IPS-20b (cell line): ENCODE results near the gene ENOPH1.
"Not testable (repeated sequence)": the region's sequence is repeated elsewhere in the genome, so short reads cannot be mapped to it uniquely, and the experiment has no call there.

ENCODE experiments used
- H3K27ac ChIP-seq: one replicate; pipeline ENCODE4 v1.5.1; 2013; ENCODE audit warnings: low read length
- H3K27me3 ChIP-seq: 2 replicates; pipeline ENCODE4 v1.6.1; 2013; ENCODE audit warnings: mild to moderate bottlenecking, low read length, inconsistent platforms; ENCODE audit not compliant: insufficient read depth
- H3K36me3 ChIP-seq: 2 replicates; pipeline ENCODE4 v1.6.1; 2013; ENCODE audit warnings: low read depth, mild to moderate bottlenecking, inconsistent platforms, low read length, moderate library complexity; ENCODE audit not compliant: insufficient read depth
- H3K4me1 ChIP-seq: 2 replicates; pipeline ENCODE4 v1.6.1; 2013; ENCODE audit warnings: mild to moderate bottlenecking, control low read depth, inconsistent platforms, low read length, moderate library complexity; ENCODE audit not compliant: insufficient read depth
- H3K4me3 ChIP-seq: 2 replicates; pipeline ENCODE4 v1.5.1; 2013; ENCODE audit warnings: mild to moderate bottlenecking, low read length, inconsistent platforms
- H3K9ac ChIP-seq: 2 replicates; pipeline ENCODE4 v1.6.1; 2013; ENCODE audit warnings: low read depth, mild to moderate bottlenecking, inconsistent platforms, low read length, moderate library complexity
- H3K9me3 ChIP-seq: 2 replicates; pipeline ENCODE4 v1.6.1; 2013; ENCODE audit warnings: mild to moderate bottlenecking, low read depth, low read length, inconsistent platforms; ENCODE audit not compliant: insufficient read depth

Gene ENOPH1

DNA sequence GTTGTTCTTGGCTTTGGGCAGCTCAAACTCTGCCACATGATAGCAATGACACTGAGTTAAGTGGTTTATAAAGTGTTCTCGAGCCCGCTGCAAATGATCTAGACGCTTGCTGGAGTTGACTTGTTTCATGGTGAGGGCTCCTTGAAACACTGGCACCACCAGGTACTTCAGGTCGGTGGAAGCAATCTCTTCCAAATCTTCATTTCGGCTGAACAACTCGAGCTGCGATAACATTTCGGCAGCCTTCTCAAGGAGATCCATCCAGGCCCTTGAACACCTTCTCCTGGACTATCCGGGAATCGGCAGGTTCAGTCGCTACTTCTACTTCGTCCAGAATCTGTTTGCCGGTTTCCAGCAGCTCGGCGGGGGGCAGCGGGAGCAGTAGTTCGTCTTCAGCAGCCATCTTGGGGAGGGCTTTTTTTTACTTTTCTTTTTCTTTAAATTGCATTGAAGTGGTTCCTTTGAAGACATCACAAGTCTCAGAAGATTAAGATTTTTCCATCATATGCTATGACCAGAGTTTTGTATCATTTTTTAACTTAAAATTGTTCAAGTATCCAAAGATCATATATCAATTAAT lies 28.1 kb upstream of the ENOPH1 start:
- Histone ChIP-seq H3K4me3 (no peak overlapping the region), H3K9ac (no peak overlapping the region), H3K36me3 (no peaks in the 10 kb centered on the region), H3K27me3 (no peaks in the 10 kb centered on the region), H3K27ac (no peak overlapping the region), H3K9me3 (no peaks in the 10 kb centered on the region), H3K4me1 (no peaks in the 10 kb centered on the region)

DNA sequence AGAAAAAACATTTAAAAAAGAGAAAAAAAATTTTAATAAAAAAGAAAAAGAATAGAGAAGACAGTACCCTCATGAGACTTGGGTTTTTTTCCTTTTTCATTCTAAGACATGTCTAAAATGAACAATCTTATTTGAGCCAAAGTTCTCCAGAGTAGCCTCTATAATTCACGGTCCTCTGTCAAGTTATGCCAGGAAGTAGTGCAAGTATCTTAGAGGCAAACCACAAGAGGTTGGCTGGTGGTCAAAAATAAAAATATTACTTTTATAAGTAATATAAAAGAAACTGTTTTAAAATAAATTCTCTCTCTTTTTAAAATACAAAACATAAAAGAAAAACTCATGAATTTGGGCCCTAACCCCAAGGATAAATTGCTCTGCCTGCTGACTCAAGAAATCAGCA lies 26.7 kb upstream of the ENOPH1 start:
- H3K4me3 ChIP-seq = no peak overlapping the region
- H3K9ac ChIP-seq = no peak overlapping the region
- no peak overlapping the region for H3K27ac ChIP-seq
- H3K4me1 ChIP-seq = no peaks in the 10 kb centered on the region
- no peaks in the 10 kb centered on the region for H3K36me3 ChIP-seq
- no peaks in the 10 kb centered on the region for H3K9me3 ChIP-seq
- no peaks in the 10 kb centered on the region for H3K27me3 ChIP-seq

DNA sequence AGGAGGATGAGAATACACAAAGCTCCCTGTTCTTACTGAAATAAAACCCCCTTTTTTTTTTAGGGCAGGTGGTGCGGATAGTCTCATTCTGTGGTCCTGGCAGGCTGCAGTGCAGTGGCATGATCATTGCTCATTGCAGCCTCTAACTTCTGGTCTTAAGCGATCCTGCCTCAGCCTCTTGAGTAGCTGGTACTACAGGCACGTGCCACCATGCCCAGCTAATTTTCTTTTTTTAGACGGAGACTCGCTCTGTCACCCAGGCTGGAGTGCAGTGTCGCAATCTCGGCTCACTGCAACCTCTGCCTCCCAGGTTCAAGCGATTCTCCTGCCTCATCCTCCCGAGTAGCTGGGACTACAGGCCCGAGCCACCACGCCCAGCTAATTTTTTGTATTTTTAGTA lies 15.3 kb upstream of the ENOPH1 start:
- not testable (repeated sequence) for H3K36me3 ChIP-seq, H3K9ac ChIP-seq, H3K27ac ChIP-seq, H3K27me3 ChIP-seq, H3K4me3 ChIP-seq, H3K9me3 ChIP-seq, H3K4me1 ChIP-seq

- H3K4me1 ChIP-seq = no peaks in the 10 kb centered on the region; the same call in 1 of the 2 replicates
- H3K9ac ChIP-seq = no peak overlapping the region
- H3K27me3 ChIP-seq = no peaks in the 10 kb centered on the region
- H3K4me3 ChIP-seq = no peak overlapping the region
- no peak overlapping the region for H3K27ac ChIP-seq
- H3K9me3 ChIP-seq = no peaks in the 10 kb centered on the region; the same call in 1 of the 2 replicates
- H3K36me3 ChIP-seq = no peaks in the 10 kb centered on the region
These were observed 14.4 kb upstream of the ENOPH1 start for GRCh38 chr4:82415922-82416365.

DNA sequence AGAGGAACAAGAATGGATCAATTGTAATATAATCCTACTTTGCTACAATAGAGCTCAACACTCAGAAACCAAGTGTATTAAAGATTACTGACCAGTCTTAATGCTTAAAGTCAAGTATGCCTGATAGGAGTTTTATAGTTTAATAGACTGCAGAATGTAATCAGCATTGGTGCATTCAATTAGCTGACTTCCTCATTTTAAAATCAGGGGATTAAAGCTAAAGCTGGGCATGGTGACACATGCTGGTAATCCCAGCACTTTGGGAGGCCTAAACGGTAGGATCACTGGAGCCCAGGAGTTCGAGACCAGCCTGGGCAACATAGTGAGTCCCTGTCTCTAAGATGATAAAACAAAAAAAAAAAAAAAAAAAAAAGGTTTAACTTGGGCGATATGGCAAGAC lies 10.9 kb upstream of the ENOPH1 start:
- H3K9me3 ChIP-seq = no peaks in the 10 kb centered on the region; the same call in 1 of the 2 replicates
- H3K4me1 ChIP-seq = no peaks in the 10 kb centered on the region; the same call in 1 of the 2 replicates
- H3K36me3 ChIP-seq = peaks cover 17% of the 10 kb centered on the region
- no peak overlapping the region for H3K4me3 ChIP-seq
- H3K9ac ChIP-seq = no peak overlapping the region
- H3K27ac ChIP-seq = no peak overlapping the region
- no peaks in the 10 kb centered on the region for H3K27me3 ChIP-seq

DNA sequence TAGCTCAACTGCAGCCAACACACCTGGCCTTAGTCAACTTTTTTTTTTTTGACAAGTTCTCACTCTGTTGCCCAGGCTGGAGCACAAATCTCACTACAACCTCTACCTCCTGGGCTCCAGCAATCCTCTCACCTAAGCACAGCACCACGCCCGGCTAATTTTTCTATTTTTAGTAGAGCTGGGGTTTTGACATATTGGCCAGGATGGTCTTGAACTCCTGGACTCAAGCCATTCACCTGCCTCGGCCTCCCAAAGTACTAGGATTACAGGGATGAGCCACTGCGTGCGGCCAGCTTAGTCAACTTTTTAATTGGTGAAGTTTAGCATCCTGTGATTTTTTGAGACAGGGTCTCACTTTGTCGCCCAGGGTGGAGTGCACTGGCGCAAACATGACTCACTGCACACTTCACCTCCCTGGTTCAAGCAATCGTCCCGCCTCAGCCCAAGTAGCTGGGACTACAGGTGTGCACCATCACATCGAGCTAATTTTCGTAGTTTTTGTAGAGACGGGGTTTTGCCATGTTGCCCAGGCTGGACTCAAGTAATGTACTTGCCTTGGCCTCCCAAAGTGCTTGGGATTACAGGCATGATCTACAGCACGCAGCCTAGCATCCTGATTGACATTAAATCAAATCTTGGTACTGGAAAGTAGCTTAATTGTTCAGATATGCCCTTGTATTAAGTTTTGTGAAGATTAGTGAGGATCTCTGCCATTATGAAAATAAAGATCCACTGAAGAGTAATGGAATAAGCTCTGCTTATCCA lies 8.4 kb upstream of the ENOPH1 start:
- Histone ChIP-seq H3K27me3 (no peaks in the 10 kb centered on the region), H3K4me1 (peaks cover 3% of the 10 kb centered on the region; the same call in 1 of the 2 replicates), H3K9me3 (no peaks in the 10 kb centered on the region), H3K27ac (no peak overlapping the region), H3K36me3 (peaks cover 42% of the 10 kb centered on the region), H3K4me3 (no peak overlapping the region), H3K9ac (no peak overlapping the region)

DNA sequence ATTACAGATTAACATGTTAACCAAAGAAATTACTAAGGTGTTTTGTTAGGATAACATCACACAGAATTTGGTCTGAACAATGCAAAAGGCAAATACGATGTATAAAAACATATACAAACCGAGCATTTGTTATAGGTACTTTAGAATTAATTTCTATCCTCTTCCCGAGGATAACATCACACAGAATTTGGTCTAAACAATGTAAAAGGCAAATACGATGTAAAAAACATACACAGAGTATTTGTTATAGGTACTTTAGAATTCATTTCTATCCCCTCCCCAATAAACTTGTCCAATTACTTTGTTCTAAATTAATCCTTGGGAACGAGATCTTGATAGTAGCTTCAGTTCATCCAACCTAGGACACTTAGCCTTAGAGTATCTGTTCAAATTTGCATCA lies 7.8 kb upstream of the ENOPH1 start:
- Histone ChIP-seq H3K4me1 (peaks cover 3% of the 10 kb centered on the region; the same call in 1 of the 2 replicates), H3K27me3 (no peaks in the 10 kb centered on the region), H3K9ac (no peak overlapping the region), H3K27ac (no peak overlapping the region), H3K9me3 (no peaks in the 10 kb centered on the region), H3K36me3 (peaks cover 48% of the 10 kb centered on the region), H3K4me3 (no peak overlapping the region)

- Histone ChIP-seq H3K9me3 (no peaks in the 10 kb centered on the region), H3K4me3 (no peak overlapping the region), H3K27ac (no peak overlapping the region), H3K9ac (no peak overlapping the region), H3K36me3 (peaks cover 57% of the 10 kb centered on the region), H3K4me1 (peaks cover 3% of the 10 kb centered on the region; the same call in 1 of the 2 replicates), H3K27me3 (no peaks in the 10 kb centered on the region)
These were observed 6.9 kb upstream of the ENOPH1 start for GRCh38 chr4:82423245-82424054.

- Histone ChIP-seq H3K9me3 (no peaks in the 10 kb centered on the region), H3K27me3 (no peaks in the 10 kb centered on the region), H3K4me1 (peaks cover 3% of the 10 kb centered on the region; the same call in 1 of the 2 replicates), H3K9ac (no peak overlapping the region), H3K27ac (no peak overlapping the region), H3K36me3 (peaks cover 59% of the 10 kb centered on the region), H3K4me3 (no peak overlapping the region; the same call in 1 of the 2 replicates)
These were observed 4.9 kb upstream of the ENOPH1 start for GRCh38 chr4:82425478-82425877.

GRCh38 chr4:82428526-82428968 lies 1.8 kb upstream of the ENOPH1 start:
- Histone ChIP-seq H3K36me3 (peaks cover 54% of the 10 kb centered on the region), H3K27me3 (no peaks in the 10 kb centered on the region), H3K4me3 (peak overlapping the region; percentile 96), H3K4me1 (peaks cover 15% of the 10 kb centered on the region; the same call in 1 of the 2 replicates), H3K27ac (no peak overlapping the region), H3K9ac (peak overlapping the region; percentile 100), H3K9me3 (no peaks in the 10 kb centered on the region)

- H3K4me3 ChIP-seq = peak overlapping the region; percentile 96
- H3K4me1 ChIP-seq = peaks cover 18% of the 10 kb centered on the region; the same call in 1 of the 2 replicates
- no peaks in the 10 kb centered on the region for H3K27me3 ChIP-seq
- peaks cover 54% of the 10 kb centered on the region for H3K36me3 ChIP-seq
- H3K9ac ChIP-seq = peak overlapping the region; percentile 100
- peak overlapping the region; percentile 96 for H3K27ac ChIP-seq
- no peaks in the 10 kb centered on the region for H3K9me3 ChIP-seq
These were observed 1.2 kb upstream of the ENOPH1 start for GRCh38 chr4:82428969-82429727.
